ENCODE measurements around the gene SLIT3. TPM values are rescaled to one million over a fixed set of nuclear protein-coding genes. Genes with fewer than 3 reads are reported as not detected.

The SLIT3 gene
- total and polyA plus RNA-seq, 10 of the 15 experiments (the other 5 are each of a cell fraction or from before 2014, with no cell fraction given), result 0.05 TPM; not detected in 9

DNA sequence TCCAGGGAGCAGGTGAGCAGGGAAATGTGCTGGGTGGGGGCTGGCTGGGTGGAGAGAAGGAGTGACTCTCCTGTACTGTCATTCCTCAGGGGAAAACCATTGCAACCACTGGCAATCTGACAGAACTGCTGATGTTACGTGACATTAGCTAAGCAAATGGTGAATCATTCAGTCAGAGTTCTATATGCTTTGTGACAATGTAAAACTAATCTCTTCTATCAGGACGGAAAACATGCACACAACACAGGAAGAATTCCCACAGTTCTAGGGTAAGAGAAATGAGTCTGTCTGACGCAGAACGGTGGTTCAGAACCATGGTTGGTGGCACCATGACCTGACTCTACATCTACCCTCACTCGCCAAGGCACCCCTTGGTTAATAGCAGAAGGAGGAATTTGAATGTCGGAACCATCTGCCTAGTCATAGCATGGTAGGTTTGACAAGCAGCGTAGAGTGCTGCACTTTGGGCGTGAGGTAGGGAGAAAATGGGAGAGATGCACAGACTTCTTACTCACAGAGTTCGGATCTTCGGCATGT, 478.1 kb downstream of the SLIT3 start (continued):
- no peak for TF ChIP-seq SMAD5 (IDR thresholded peaks at IDR 0.05; ENCODE audit: low read depth)
- TF ChIP-seq, protein P1, sequence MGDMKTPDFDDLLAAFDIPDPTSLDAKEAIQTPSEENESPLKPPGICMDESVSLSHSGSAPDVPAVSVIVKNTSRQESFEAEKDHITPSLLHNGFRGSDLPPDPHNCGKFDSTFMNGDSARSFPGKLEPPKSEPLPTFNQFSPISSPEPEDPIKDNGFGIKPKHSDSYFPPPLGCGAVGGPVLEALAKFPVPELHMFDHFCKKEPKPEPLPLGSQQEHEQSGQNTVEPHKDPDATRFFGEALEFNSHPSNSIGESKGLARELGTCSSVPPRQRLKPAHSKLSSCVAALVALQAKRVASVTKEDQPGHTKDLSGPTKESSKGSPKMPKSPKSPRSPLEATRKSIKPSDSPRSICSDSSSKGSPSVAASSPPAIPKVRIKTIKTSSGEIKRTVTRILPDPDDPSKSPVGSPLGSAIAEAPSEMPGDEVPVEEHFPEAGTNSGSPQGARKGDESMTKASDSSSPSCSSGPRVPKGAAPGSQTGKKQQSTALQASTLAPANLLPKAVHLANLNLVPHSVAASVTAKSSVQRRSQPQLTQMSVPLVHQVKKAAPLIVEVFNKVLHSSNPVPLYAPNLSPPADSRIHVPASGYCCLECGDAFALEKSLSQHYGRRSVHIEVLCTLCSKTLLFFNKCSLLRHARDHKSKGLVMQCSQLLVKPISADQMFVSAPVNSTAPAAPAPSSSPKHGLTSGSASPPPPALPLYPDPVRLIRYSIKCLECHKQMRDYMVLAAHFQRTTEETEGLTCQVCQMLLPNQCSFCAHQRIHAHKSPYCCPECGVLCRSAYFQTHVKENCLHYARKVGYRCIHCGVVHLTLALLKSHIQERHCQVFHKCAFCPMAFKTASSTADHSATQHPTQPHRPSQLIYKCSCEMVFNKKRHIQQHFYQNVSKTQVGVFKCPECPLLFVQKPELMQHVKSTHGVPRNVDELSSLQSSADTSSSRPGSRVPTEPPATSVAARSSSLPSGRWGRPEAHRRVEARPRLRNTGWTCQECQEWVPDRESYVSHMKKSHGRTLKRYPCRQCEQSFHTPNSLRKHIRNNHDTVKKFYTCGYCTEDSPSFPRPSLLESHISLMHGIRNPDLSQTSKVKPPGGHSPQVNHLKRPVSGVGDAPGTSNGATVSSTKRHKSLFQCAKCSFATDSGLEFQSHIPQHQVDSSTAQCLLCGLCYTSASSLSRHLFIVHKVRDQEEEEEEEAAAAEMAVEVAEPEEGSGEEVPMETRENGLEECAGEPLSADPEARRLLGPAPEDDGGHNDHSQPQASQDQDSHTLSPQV (IDR thresholded peaks at IDR 0.05), result no peak
- TF ChIP-seq CREM (IDR thresholded peaks at IDR 0.05; ENCODE audit: low read depth), result no peak
- TF ChIP-seq SREBF2 (IDR thresholded peaks at IDR 0.05; ENCODE audit: low read length), result no peak
- TF ChIP-seq NFIC (IDR thresholded peaks at IDR 0.05; ENCODE audit: low read depth, low read length), result no peak
- TF ChIP-seq, protein P2, sequence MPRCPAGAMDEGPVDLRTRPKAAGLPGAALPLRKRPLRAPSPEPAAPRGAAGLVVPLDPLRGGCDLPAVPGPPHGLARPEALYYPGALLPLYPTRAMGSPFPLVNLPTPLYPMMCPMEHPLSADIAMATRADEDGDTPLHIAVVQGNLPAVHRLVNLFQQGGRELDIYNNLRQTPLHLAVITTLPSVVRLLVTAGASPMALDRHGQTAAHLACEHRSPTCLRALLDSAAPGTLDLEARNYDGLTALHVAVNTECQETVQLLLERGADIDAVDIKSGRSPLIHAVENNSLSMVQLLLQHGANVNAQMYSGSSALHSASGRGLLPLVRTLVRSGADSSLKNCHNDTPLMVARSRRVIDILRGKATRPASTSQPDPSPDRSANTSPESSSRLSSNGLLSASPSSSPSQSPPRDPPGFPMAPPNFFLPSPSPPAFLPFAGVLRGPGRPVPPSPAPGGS (IDR thresholded peaks at IDR 0.05; ENCODE audit: borderline replicate concordance, insufficient read depth, low read depth, low read length, poor library complexity, severe bottlenecking), result no peak
- TF ChIP-seq, protein P3, sequence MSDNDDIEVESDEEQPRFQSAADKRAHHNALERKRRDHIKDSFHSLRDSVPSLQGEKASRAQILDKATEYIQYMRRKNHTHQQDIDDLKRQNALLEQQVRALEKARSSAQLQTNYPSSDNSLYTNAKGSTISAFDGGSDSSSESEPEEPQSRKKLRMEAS (IDR thresholded peaks at IDR 0.05; ENCODE audit: low read depth, low read length), result no peak
- TF ChIP-seq RAD51 (IDR thresholded peaks at IDR 0.05), result no peak
- TF ChIP-seq TAF1 (IDR thresholded peaks at IDR 0.05; ENCODE audit: borderline replicate concordance, low read depth, low read length), result no peak
- TF ChIP-seq ZNF687 (IDR thresholded peaks at IDR 0.05), result no peak
